Measurements from ENCODE around the gene C6orf132.

- TF ChIP-seq CTCF (IDR thresholded peaks at IDR 0.05) = no peak
- no peak for TF ChIP-seq EP300 (IDR thresholded peaks at IDR 0.05; ENCODE audit: low read depth)
- no peak for TF ChIP-seq POLR2AphosphoS5 (IDR thresholded peaks at IDR 0.05)
Measured at GRCh38 chr6:42105709-42106108, 36.7 kb downstream of the C6orf132 start.
